Mucosa of descending colon (tissue), 3 donors: ENCODE data around the gene ATP5F1C. TPM values are rescaled to one million over a fixed set of nuclear protein-coding genes. Genes with fewer than 3 reads are reported as not detected.

Experiments used
- ATAC-seq: fragments of 200-7000 bp; cut with Tn5 transposase; one replicate; pipeline ENCODE4 v1.9.1; 2020; ENCODE audit warnings: mild to moderate bottlenecking, moderate library complexity
- DNase-seq, 3 donors: peaks; one replicate each; pipeline ENCODE4 v3.0.0-alpha.2; 2020
- H3K36me3 ChIP-seq: fragments of 200-600 bp; one replicate; pipeline ENCODE4 v1.8.0; 2021; ENCODE audit warnings: low read depth, mild to moderate bottlenecking
- H3K4me1 ChIP-seq: fragments of 200-600 bp; one replicate; pipeline ENCODE4 v1.8.0; 2021; ENCODE audit warnings: low read depth, mild to moderate bottlenecking
- H3K4me3 ChIP-seq: fragments of 200-600 bp; one replicate; pipeline ENCODE4 v1.8.0; 2021; ENCODE audit warnings: mild to moderate bottlenecking
- H3K9me3 ChIP-seq: fragments of 200-600 bp; one replicate; pipeline ENCODE4 v1.8.0; 2021; ENCODE audit warnings: mild to moderate bottlenecking
- CTCF ChIP-seq: fragments of 200-600 bp; IDR thresholded peaks from one replicate; pipeline ENCODE4 v1.8.0; 2022; ENCODE audit warnings: antibody characterized with exemption, mild to moderate bottlenecking
- intact Hi-C, 2 donors: fragments of 100-400 bp; cut with DNase I in 1 of 2; cut with micrococcal nuclease in 1 of 2; formaldehyde crosslinking; loops; one replicate each; pipeline versions ENCODE4 v1.11.0 to v1.11.1; 2022; cut with DNase I, micrococcal nuclease
- total RNA-seq, 3 donors: library from RNA; stranded (reverse); fragmentation: NEBNext Ultra II Directional in 2 of 3; extraction: Animal tissue kit (Norgen Biotek cat#: 25700) in 2 of 3; gene quantifications; one replicate each; pipeline versions ENCODE4 v1.2.1 to v1.2.4, GENCODE V29; 2021 to 2023
- donor health status: DM: no; HTN: no; CAD: no; lungs with moderate emphysema.
- donor health status: DM: no; HTN: no; CAD: no.
- donor health status: DM: no; HTN: yes; CAD: no.

ATP5F1C gene
- total RNA-seq, 3 donors from 2014 or later = 323 to 533 (median 462) TPM

- DNase-seq (peak in 2 of 3 donors; percentile 46 to 77), ATAC-seq (peak; percentile 65)
- peak overlapping the region; percentile 100 for H3K4me3 ChIP-seq
- intact Hi-C loops = no loop called here
- peaks cover 4% of the 10 kb centered on the region for H3K4me1 ChIP-seq
- TF ChIP-seq CTCF = no peak
- H3K9me3 ChIP-seq = no peaks in the 10 kb centered on the region
- no peaks in the 10 kb centered on the region for H3K36me3 ChIP-seq
Observed at GRCh38 chr10:7819121-7819460, 31.1 kb downstream of the ATP5F1C start.

- TF ChIP-seq CTCF = no peak
- intact Hi-C loops = no loop called here
- H3K4me1 ChIP-seq = peaks cover 2% of the 10 kb centered on the region
- no peak overlapping the region for H3K4me3 ChIP-seq
- ATAC-seq (no peak), DNase-seq (no peak)
- H3K36me3 ChIP-seq = no peaks in the 10 kb centered on the region
- H3K9me3 ChIP-seq = no peaks in the 10 kb centered on the region
Observed at GRCh38 chr10:7824251-7824650, 36.3 kb downstream of the ATP5F1C start.

DNA sequence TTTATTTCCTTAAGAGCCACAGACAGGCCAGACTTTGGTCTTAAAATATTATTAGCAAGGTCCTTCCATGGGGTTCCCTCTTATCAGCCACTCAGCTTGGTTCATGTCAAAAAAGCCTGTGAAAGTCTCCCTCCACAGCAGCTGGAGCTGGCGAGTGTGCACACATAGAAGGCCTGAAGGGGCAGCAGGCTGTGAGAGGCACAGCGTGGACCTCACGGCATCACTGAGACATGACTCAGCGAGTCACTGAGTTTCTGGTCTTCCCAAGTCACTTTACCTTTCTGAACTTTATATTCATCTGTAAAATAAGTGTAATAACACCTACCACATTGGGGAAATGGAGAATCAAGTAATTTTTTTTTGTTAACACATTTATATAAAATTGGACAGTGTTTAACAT is 39.0 kb downstream of the ATP5F1C start:
- Histone ChIP-seq H3K9me3 (no peaks in the 10 kb centered on the region), H3K4me3 (no peak overlapping the region), H3K36me3 (no peaks in the 10 kb centered on the region), H3K4me1 (no peaks in the 10 kb centered on the region)
- DNase-seq (no peak), ATAC-seq (no peak)
- TF ChIP-seq CTCF = no peak
- intact Hi-C loops = no loop called here

- no peaks in the 10 kb centered on the region for H3K9me3 ChIP-seq
- intact Hi-C loops = no loop called here
- no peak for ATAC-seq
- no peak for TF ChIP-seq CTCF
- H3K4me1 ChIP-seq = no peaks in the 10 kb centered on the region
- H3K4me3 ChIP-seq = no peak overlapping the region
- H3K36me3 ChIP-seq = no peaks in the 10 kb centered on the region
- no peak for DNase-seq
Observed at GRCh38 chr10:7829289-7829834, 41.4 kb downstream of the ATP5F1C start.

GRCh38 chr10:7832060-7832459 is 44.1 kb downstream of the ATP5F1C start:
- Histone ChIP-seq H3K9me3 (no peaks in the 10 kb centered on the region), H3K4me1 (no peaks in the 10 kb centered on the region), H3K36me3 (no peaks in the 10 kb centered on the region), H3K4me3 (no peak overlapping the region)
- intact Hi-C loops = no loop called here
- no peak for ATAC-seq
- TF ChIP-seq CTCF = no peak
- no peak for DNase-seq

- intact Hi-C loops = no loop called here
- ATAC-seq = no peak
- TF ChIP-seq CTCF = no peak
- Histone ChIP-seq H3K4me3 (no peak overlapping the region), H3K9me3 (no peaks in the 10 kb centered on the region), H3K4me1 (no peaks in the 10 kb centered on the region), H3K36me3 (no peaks in the 10 kb centered on the region)
- no peak for DNase-seq
Observed at GRCh38 chr10:7833210-7833609, 45.2 kb downstream of the ATP5F1C start.
